Occipital lobe (tissue), 2 donors: ENCODE measurements around the gene EIF1. TPM values are rescaled to one million over a fixed set of nuclear protein-coding genes. Genes with fewer than 3 reads are reported as not detected.
A peak's percentile ranks its signal among the peaks of the same experiment; 100 is the strongest.
"Not testable (repeated sequence)": the region's sequence is repeated elsewhere in the genome, so short reads cannot be mapped to it uniquely, and the experiment has no call there.

Experiments used
- DNase-seq: peaks from one replicate; lab custom pipeline; 2025; lab: John Stamatoyannopoulos, UW
- total RNA-seq: library from RNA; depleted of rRNA; stranded (reverse); fragments of >200 nt; gene quantifications from one replicate; pipeline ENCODE4 v1.2.3, GENCODE V29; 2014

EIF1 gene
- total RNA-seq, 1 donor from 2014 or later = 95.5 TPM

GRCh38 chr17:41697122-41697962 lies 8.7 kb downstream of the EIF1 start:
- no peak for DNase-seq

- not testable (repeated sequence) for DNase-seq
These were observed 12.2 kb downstream of the EIF1 start for GRCh38 chr17:41700843-41701242.

DNA sequence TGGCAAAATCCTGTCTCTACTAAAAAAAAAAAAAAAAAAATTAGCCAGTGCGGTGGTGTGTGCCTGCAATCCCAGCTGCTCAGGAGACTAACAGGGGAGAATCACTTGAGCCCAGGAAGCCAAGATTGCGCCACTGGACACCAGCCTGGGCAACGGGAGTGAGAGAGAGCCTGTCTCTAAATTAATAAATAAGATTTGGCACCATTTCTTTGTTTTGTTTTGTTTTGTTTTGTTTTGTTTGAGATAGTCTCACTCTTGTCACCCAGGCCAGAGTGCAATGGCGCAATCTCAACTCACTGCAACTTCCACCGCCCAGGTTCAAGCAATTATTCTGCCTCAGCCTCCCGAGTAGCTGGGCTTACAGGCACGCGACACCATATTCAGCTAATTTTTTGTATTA lies 14.0 kb downstream of the EIF1 start:
- DNase-seq = no peak

DNA sequence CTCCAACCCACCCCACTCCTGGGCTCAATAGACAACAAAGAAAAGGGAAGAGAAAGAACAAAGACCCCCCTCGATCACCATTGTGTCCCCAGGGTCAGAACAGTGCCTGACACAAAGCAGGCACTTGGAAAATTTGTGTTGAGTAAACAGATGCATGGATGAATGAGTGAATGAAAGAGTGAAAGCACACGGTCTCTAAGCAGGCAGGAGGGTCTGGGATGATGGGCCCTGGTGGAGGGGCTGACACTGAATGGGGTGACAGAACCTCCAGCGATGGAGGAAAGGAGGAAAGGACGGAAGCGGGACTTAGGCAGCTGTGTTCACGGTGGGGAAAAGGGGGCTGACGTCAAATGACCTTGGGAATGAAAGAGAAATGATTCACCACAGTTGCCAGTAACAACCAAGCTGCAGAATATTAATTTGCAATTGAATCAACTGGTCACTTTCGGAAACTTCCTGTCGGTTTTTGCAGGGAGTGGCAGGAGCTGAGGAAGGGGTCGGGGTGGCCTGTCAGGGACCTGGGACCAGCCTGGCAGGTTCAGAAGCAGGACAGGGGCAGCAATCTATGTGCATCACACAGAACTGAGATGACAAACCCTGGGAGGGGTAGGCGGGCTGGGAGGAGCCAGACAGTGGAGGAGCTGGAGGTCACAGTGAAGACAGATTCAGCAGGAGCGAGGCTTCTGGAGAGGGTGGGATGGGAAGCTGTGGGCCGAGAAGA lies 16.7 kb downstream of the EIF1 start:
- DNase-seq = no peak

DNA sequence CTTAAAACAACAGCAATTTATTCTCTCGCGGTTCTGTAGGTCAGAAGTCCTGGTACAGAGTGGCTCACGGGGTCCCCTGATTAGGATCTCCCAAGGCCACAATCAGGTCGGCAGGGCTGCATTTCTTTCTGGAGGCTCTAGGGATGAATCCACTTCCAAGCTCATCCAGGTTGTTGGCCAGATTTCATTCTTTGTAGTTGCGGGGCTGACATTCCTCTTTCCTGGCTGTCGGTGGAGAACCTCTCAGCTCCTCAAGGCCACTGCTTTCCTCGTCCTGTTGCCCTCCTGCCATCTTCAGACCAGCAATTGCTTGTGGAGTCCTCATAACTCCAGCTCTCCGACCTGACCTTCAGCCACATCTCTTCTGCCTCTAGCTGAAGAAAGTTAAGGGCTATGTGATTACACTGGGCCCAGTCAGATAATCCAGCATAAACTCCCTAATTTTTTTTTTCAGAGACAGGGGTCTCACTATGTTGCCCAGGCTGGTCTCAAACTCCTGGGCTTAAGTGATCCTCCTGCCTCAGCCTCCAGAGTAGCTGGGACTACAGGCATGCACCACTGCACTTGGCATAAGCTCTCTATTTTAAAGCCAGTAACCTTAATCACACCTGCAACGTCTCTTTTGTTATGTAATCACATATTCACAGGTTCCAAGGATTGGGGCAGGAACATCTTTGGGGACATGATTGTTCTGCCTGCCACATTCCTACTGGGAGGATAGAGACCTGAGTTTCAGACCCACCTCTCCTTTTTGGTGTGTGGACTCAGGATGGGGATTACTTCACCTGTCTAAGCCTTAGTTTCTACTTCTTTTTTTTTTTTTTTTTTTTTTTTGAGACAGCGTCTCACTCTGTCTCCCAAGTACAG lies 19.4 kb downstream of the EIF1 start:
- no peak for DNase-seq

DNA sequence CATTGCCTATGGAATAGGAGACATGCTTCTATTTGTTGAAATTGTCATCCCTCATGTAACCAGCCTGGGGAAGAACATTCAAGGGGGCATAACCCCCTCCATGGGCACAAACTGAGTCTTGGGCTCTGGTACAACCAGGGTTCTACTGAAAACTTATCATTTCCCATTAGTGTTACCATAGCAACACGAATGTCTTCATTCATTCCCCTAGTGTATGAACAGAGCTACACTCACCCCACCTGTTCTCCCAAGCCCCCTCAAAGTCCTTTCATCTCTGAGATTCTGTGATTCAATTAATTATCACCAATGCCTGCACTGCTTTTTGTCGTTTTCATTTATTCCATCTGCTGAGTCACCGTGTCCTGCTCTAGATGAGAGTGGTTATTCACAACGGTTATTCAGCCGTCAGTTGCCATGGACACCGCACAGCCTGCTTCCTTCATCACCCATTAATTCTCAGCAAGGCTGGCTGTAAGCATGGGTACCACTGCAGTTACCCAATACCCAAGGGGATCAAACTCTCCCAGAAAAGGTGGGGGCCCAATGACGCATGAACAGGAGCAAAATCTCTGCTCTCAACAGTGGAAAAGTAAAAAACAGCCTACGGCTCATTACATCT lies 21.9 kb downstream of the EIF1 start:
- DNase-seq = peak; percentile 72

GRCh38 chr17:41711669-41712400 lies 23.1 kb downstream of the EIF1 start, which contains the start of gene GAST:
GAST (plus strand) TSS chr17:41712331; CDS start chr17:41715437, 3,106 bp downstream.
- no peak for DNase-seq

- no peak for DNase-seq
These were observed 29.0 kb downstream of the EIF1 start for GRCh38 chr17:41717408-41718286.

GRCh38 chr17:41718287-41718645 lies 29.6 kb downstream of the EIF1 start:
- no peak for DNase-seq

GRCh38 chr17:41722231-41722630 lies 33.5 kb downstream of the EIF1 start:
- no peak for DNase-seq

GRCh38 chr17:41723801-41724475 lies 35.3 kb downstream of the EIF1 start:
- DNase-seq = no peak

DNA sequence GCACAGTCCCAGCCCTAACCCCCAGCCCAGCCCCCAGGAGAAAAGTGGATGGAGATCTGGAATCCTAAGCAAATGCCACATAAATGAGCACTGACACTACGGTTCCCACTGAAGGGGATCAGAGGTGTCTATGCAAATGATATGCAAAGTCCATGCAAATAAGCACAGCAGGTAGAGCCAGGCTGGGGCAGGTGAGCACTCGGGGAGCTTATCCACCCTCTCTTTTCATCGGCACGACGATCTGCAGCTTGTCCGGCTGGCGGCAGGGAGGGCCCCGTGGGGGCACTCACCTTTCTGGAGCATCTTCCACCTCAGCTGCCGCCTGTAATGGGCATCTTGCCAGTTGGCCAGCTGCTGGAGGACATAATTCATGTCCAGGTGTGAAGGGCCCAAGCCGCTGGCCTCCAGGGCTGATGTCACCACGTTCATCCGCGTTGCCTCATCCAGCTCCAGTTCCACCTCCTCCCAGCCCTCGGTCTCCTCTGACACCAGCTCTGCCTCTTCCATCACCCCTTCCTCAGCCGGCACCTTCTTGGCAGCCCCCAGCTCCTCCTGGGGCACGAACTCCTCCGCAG lies 35.9 kb downstream of the EIF1 start:
- no peak for DNase-seq

DNA sequence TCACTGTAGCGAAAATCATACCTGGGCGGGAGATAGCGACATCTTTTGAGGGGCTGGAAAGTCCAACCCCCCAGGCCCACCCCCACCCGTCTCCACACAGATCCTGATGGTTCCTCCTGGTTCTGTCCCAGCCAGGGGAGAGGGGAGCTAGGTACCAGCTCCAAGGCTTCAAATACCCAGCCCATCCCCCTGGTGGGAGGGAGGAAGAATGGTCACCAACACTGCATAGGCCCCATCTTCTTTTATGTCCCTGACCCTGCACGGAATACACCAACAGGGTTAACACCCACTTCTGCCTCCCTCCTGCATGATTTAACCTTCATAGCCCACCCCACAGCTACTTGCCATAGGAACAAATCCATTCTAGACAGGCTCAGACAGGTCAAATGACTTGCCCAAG lies 36.4 kb downstream of the EIF1 start:
- no peak for DNase-seq

GRCh38 chr17:41728056-41728455 lies 39.4 kb downstream of the EIF1 start:
- no peak for DNase-seq

DNA sequence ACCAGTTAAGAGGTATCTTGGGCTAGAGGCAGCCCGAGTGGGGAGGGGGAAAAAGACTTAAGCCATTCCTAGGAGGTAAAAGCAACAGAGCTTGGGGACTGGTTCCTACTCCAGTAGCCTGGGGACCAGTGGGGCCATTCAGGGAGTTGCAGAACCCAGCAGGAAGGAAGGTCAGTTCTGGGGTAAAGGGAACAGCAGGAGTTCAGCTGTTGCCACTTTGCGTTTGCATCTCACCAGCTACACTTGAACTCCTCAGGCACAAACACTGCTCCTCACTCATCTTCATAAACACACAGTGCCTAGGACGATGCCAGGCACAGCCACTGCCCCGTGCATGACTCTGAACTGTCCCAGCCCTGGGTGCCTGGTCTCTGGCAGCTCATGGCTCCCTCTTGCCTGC lies 41.8 kb downstream of the EIF1 start:
- no peak for DNase-seq

- DNase-seq = no peak
These were observed 43.2 kb downstream of the EIF1 start for GRCh38 chr17:41731836-41732235.

DNA sequence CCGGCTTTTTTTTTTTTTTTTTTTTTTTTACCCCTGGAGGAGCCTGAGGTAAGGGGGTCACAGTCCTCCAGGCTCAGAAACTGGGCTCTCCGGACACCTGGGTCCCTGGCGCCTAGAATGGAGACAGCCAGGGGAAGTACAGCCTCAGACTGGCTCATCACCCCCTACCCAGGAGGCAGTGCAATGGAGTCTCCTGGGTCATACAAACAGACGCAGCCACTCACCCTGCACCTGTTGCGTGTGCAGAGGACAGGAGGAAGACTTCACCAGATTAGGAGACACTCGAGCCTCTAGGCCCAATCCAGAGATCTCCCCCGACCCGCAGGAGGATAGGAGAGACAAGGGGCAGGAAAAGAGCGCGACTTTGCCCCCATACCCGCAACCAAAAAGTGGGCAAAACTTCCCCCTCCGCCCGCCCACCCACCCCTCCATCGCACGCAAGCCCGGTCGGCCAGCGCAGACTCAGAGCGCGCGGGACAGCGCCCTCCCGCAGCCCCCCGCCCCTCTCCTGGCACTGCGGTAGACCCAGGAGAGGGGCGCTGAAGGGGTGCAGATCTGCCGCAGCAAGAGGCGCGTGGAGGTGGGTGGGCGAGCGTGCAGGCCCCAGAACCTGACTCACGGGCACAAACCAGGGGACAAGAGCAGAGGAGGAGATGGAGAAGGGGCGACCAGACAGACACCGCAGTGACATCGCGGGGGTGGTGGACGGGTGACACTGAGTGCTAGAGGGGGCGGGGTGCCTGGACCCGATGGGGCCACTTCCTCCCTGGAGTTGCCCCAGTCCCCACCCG lies 44.9 kb downstream of the EIF1 start:
- DNase-seq = no peak
